SK-N-MC (cell line): ENCODE results near the gene ZNF366.

Experiments used
- EZH2 ChIP-seq: fragments of 200-600 bp; sonication (generic); IDR thresholded peaks from one replicate; pipeline ENCODE4 v1.6.1; 2017; ENCODE audit warnings: antibody characterized with exemption
- FOXP2 ChIP-seq: optimal IDR thresholded peaks from 2 replicates; pipeline ENCODE3; 2011; ENCODE audit warnings: mild to moderate bottlenecking, moderate library complexity; ENCODE audit not compliant: insufficient read depth; ENCODE audit errors: extremely low read length, control extremely low read depth
- POLR2AphosphoS5 ChIP-seq: IDR thresholded peaks from 2 replicates; pipeline ENCODE4 v1.6.1; 2012; ENCODE audit warnings: mild to moderate bottlenecking, low read depth, low read length, borderline replicate concordance

DNA sequence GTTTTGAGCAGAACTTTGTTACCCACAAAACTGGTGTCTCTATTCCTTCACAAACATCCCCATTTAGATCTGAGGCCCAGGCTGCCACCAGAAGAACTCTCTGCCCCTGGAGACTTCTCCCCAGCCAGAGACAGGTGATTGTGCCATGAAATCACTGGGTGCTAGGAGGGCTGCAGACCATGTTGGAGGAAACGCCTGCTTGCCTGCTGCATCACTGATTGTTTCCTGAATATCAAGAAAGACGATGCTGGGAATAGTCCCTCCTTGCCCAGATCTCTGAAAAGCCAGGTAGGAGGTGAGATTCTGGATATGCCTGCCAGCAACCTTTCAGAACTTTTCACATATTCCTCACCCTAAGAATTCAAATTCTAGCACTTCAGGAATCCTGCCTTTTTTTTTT lies 8.1 kb downstream of the ZNF366 start:
- TF ChIP-seq POLR2AphosphoS5 (no peak), EZH2 (no peak), FOXP2 (no peak)
